PC-9 (cell line): Measurements from ENCODE around the gene PTGDS. TPM values are rescaled to one million over a fixed set of nuclear protein-coding genes. Genes with fewer than 3 reads are reported as not detected.
A peak's percentile ranks its signal among the peaks of the same experiment; 100 is the strongest.

Experiments used
- BruUV-seq: library from RNA; stranded (reverse); fragments of 400-500 nt; replicated peaks from 2 replicates; lab custom pipeline; 2021; lab: Mats Ljungman, UMichigan
- CTCF ChIA-PET: fragments of 300-600 bp; sonication (Branson Sonifier 250); formaldehyde crosslinking; loops from one replicate; lab custom pipeline; 2022; ENCODE audit warnings: antibody characterized with exemption; lab: Charles Lee
- POLR2A ChIA-PET: fragments of 300-600 bp; sonication (Branson Sonifier 250); formaldehyde crosslinking; loops from one replicate; lab custom pipeline; 2022; ENCODE audit warnings: antibody characterized with exemption; ENCODE audit not compliant: unreplicated experiment; lab: Charles Lee
- DNase-seq, 2 experiments: peaks; one replicate each; pipeline versions ENCODE4 v3.0.0 to v3.0.0-alpha.2; 2015 to 2022; ENCODE audit warnings: mixed read lengths in 1 of 2
- H2AFZ ChIP-seq: fragments of 200-600 bp; sonication (generic); 2 replicates; pipeline ENCODE4 v1.8.1; 2017; ENCODE audit warnings: antibody characterized with exemption
- H3F3A ChIP-seq: fragments of 200-600 bp; sonication (generic); 2 replicates; pipeline ENCODE4 v1.8.1; 2017; ENCODE audit warnings: antibody characterized with exemption, mild to moderate bottlenecking, low read depth; ENCODE audit not compliant: insufficient read depth
- H3K27ac ChIP-seq: fragments of 200-600 bp; sonication (generic); 2 replicates; pipeline ENCODE4 v1.6.1; 2016; ENCODE audit warnings: mixed run types
- H3K27me3 ChIP-seq: fragments of 200-600 bp; sonication (generic); 2 replicates; pipeline ENCODE4 v1.6.1; 2016; ENCODE audit warnings: low read depth, mixed run types; ENCODE audit not compliant: insufficient read depth
- H3K36me3 ChIP-seq: fragments of 200-600 bp; sonication (generic); 2 replicates; pipeline ENCODE4 v1.6.1; 2016; ENCODE audit warnings: low read depth, mixed run types
- H3K4me1 ChIP-seq: fragments of 200-600 bp; sonication (generic); replicated peaks from 2 replicates; pipeline ENCODE4 v1.6.1; 2016; ENCODE audit warnings: mixed run types; ENCODE audit not compliant: insufficient read depth
- H3K4me2 ChIP-seq: fragments of 200-600 bp; sonication (generic); 2 replicates; pipeline ENCODE4 v1.6.1; 2017; ENCODE audit warnings: mixed run types
- H3K4me3 ChIP-seq: fragments of 200-600 bp; sonication (generic); 2 replicates; pipeline ENCODE4 v1.6.1; 2016; ENCODE audit warnings: mixed run types
- H3K79me2 ChIP-seq: fragments of 200-600 bp; sonication (generic); 2 replicates; pipeline ENCODE4 v1.6.1; 2017; ENCODE audit warnings: low read depth, mixed run types
- H3K9me2 ChIP-seq: fragments of 200-600 bp; sonication (generic); 2 replicates; pipeline ENCODE4 v1.8.1; 2017; ENCODE audit warnings: mild to moderate bottlenecking; ENCODE audit not compliant: insufficient read depth
- H3K9me3 ChIP-seq: fragments of 200-600 bp; sonication (generic); 2 replicates; pipeline ENCODE4 v1.8.1; 2016; ENCODE audit warnings: low read depth; ENCODE audit not compliant: insufficient read depth
- H4K20me1 ChIP-seq: fragments of 200-600 bp; sonication (generic); 2 replicates; pipeline ENCODE4 v1.8.1; 2017; ENCODE audit not compliant: insufficient read depth
- EZH2 ChIP-seq: fragments of 200-600 bp; sonication (generic); IDR thresholded peaks from 2 replicates; pipeline ENCODE4 v1.8.0; 2017; ENCODE audit warnings: antibody characterized with exemption, low read depth
- intact Hi-C: fragments of 100-400 bp; cut with micrococcal nuclease; formaldehyde crosslinking; loops from one replicate; pipeline ENCODE4 v1.10.0; 2022; ENCODE audit not compliant: unreplicated experiment
- total RNA-seq: library from RNA; stranded (reverse); gene quantifications from 2 replicates; pipeline ENCODE4 v1.2.3, GENCODE V29; 2021
- TF ChIP-seq, protein P1 (sequence below): fragments of 200-600 bp; sonication (generic); conservative IDR thresholded peaks from 2 replicates; pipeline ENCODE4 v1.6.1; 2017; ENCODE audit warnings: mixed run types, antibody characterized with exemption, mild to moderate bottlenecking, moderate library complexity

Gene PTGDS
- total RNA-seq, 1 experiment from 2014 or later = 1.7 TPM

DNA sequence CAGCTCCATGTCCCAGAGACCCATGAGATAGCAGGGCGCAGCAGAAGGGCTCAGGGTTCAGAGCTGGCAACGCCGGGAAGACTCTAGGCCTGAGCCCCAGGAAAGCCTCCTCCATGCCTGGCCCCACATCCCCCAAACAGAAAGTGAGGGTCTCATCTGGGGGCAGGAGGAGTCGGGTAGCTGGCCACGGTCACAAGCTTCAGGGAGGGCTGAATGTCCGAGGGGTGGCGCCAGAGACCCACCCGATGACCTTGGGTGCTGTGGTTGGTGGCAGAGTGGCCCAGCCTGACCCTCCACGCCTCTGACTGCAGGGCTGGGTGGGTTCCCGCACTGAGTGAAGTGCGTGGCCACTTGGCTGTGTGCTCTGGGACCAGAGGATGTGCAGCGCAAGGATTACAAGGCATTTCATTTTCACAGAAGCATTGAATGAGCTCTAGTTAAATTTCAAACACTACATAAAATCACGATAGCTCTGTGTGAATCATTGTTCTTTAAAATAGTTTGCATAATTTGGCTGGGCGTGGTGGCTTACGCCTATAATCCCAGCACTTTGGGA lies 29.3 kb upstream of the PTGDS start:
- intact Hi-C loops = loop anchor here (1.0 kb wide), 2 partner anchors 87 to 101 kb away; no protein-coding TSS in a partner anchor
- peaks cover 21% of the 10 kb centered on the region; the same call in 1 of the 2 replicates for H3F3A ChIP-seq
- no peaks in the 10 kb centered on the region; the same call in 1 of the 2 replicates for H4K20me1 ChIP-seq
- H3K4me1 ChIP-seq = peaks cover 24% of the 10 kb centered on the region
- DNase-seq = peak; percentile 61 to 74
- no peak overlapping the region for H3K4me3 ChIP-seq
- no TSS peak for BruUV-seq
- no peak overlapping the region for H2AFZ ChIP-seq
- CTCF ChIA-PET = interaction anchor here (0.6 to 2.2 kb wide), 19 partner anchors 30 to 423 kb away, joined by 3 to 46 read pairs (median 4); partner anchors contain the start of genes CLIC3, FUT7 and MAN1B1
- peak overlapping the region; percentile 34; the same call in 1 of the 2 replicates for H3K27ac ChIP-seq
- H3K4me2 ChIP-seq = no peak overlapping the region
- H3K9me2 ChIP-seq = no peaks in the 10 kb centered on the region
- H3K9me3 ChIP-seq = no peaks in the 10 kb centered on the region
- POLR2A ChIA-PET = interaction anchor here (0.5 to 1.2 kb wide), 9 partner anchors 32 to 544 kb away, joined by 3 to 10 read pairs (median 4); partner anchors contain the start of gene CLIC3
- no peaks in the 10 kb centered on the region for H3K27me3 ChIP-seq
- TF ChIP-seq EZH2 = no peak
- TF ChIP-seq, protein P1, sequence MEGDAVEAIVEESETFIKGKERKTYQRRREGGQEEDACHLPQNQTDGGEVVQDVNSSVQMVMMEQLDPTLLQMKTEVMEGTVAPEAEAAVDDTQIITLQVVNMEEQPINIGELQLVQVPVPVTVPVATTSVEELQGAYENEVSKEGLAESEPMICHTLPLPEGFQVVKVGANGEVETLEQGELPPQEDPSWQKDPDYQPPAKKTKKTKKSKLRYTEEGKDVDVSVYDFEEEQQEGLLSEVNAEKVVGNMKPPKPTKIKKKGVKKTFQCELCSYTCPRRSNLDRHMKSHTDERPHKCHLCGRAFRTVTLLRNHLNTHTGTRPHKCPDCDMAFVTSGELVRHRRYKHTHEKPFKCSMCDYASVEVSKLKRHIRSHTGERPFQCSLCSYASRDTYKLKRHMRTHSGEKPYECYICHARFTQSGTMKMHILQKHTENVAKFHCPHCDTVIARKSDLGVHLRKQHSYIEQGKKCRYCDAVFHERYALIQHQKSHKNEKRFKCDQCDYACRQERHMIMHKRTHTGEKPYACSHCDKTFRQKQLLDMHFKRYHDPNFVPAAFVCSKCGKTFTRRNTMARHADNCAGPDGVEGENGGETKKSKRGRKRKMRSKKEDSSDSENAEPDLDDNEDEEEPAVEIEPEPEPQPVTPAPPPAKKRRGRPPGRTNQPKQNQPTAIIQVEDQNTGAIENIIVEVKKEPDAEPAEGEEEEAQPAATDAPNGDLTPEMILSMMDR = peak; percentile 66
- no peaks in the 10 kb centered on the region for H3K36me3 ChIP-seq
- peaks cover 10% of the 10 kb centered on the region for H3K79me2 ChIP-seq

DNA sequence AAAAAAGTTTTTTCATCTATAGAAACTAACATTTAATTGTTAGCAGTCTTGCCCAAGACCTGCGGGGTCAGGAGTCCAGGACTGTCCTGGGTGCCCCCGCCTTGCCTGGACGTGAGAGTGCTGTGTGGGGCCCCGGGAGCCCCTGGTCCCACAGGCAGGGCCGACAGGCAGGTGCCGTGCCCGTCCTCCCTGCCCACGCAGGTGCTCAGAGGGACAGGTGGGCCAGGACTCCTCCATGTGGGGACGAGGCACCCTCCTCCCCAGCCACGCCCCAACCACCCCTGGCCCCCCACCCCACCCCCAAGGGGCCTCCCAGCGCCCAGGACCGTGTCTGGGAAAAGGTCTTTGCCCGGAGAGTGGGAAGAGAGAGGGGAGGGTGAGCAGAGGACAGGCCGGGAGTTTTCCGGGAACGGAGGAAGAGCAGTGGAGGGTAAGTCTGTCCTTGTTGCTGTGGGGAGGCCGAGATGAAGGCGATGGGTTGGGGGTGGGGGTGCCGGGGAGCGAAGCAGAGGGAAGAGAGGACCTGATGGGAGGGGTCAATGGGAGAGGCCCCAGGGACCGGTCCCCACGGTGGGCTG lies 28.0 kb upstream of the PTGDS start:
- BruUV-seq = no TSS peak

More for the DNA sequence above, 28.0 kb upstream of the PTGDS start:
- DNase-seq = no peak
- Histone ChIP-seq H3K4me1 (peaks cover 20% of the 10 kb centered on the region), H3K27ac (peak overlapping the region; percentile 68), H3K4me2 (peak overlapping the region; percentile 99), H3K4me3 (peak overlapping the region; percentile 77), H2AFZ (peak overlapping the region; percentile 94), H3K27me3 (no peaks in the 10 kb centered on the region), H3K79me2 (no peaks in the 10 kb centered on the region), H3F3A (peaks cover 21% of the 10 kb centered on the region; the same call in 1 of the 2 replicates), H4K20me1 (no peaks in the 10 kb centered on the region), H3K9me2 (no peaks in the 10 kb centered on the region), H3K9me3 (no peaks in the 10 kb centered on the region), H3K36me3 (no peaks in the 10 kb centered on the region)
- intact Hi-C loops = no loop called here
- CTCF ChIA-PET = interaction anchor here (0.7 kb wide), 1 partner anchor 29 kb away, joined by 5 read pairs; no protein-coding TSS in a partner anchor
- no peak for TF ChIP-seq EZH2
- TF ChIP-seq, protein P1 = no peak
- POLR2A ChIA-PET = interaction anchor here (0.5 to 0.6 kb wide), 2 partner anchors 43 to 138 kb away, joined by 3 to 6 read pairs; partner anchors contain the start of genes MAN1B1 and PAXX
